ENCODE data around the gene REV1. TPM values are rescaled to one million over a fixed set of nuclear protein-coding genes. Genes with fewer than 3 reads are reported as not detected.
A peak's percentile ranks its signal among the peaks of the same experiment; 100 is the strongest.

Gene REV1
- total and polyA plus RNA-seq, 8 donors, result 43.7 to 77.9 (median 65.5) TPM

DNA sequence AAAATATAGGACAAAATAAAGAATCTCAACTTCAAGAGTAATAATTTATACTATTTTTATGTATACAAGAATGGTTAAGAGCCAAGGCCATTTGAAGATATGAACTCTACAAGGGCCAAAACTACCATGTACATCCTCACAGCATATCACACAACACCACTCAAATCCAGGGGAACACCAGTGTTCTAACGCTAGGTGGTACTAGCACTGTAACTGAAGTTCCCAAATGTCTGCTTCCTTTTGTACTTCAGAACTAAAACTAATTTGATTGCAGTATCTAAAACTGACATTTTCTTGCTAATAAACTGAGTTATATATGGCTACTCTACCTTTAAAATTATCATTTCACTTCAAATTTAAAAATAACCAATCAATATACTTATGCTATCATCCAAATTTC is 47.0 kb downstream of the REV1 start:
- intact Hi-C loops (cut with DNase I), result no loop called here
- peak; percentile 65 for ATAC-seq

DNA sequence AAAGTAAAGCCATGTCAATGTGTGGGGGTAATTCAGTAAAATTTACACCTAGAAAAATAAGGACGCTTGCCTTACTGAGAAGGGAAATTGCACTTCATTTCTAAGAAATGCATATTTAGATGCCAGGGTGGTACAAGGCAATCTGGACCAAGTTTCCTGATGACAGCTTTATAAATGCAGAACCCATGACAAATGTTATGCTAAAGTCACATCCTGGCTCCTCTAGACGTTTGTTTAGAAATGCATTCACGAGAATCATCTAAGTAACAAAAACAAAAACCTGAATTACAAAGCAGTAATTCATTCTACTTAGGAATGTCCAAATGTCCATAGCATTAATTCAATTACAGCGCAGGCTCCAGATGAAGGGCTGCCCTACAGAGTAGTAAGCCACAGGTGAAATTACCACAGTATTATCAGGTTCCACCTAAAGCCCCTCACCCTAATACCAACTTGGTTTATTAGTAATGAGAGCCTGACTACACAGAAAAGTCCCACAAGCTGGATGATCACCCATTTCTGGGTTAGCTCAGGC is 49.8 kb downstream of the REV1 start:
- H3K9me3 ChIP-seq, result no peaks in the 10 kb centered on the region
- H3K4me3 ChIP-seq, result no peak overlapping the region
- no peaks in the 10 kb centered on the region for H3K27me3 ChIP-seq
- intact Hi-C loops (cut with DNase I), result no loop called here
- H3K4me1 ChIP-seq, result no peaks in the 10 kb centered on the region
- TF ChIP-seq, protein P1, sequence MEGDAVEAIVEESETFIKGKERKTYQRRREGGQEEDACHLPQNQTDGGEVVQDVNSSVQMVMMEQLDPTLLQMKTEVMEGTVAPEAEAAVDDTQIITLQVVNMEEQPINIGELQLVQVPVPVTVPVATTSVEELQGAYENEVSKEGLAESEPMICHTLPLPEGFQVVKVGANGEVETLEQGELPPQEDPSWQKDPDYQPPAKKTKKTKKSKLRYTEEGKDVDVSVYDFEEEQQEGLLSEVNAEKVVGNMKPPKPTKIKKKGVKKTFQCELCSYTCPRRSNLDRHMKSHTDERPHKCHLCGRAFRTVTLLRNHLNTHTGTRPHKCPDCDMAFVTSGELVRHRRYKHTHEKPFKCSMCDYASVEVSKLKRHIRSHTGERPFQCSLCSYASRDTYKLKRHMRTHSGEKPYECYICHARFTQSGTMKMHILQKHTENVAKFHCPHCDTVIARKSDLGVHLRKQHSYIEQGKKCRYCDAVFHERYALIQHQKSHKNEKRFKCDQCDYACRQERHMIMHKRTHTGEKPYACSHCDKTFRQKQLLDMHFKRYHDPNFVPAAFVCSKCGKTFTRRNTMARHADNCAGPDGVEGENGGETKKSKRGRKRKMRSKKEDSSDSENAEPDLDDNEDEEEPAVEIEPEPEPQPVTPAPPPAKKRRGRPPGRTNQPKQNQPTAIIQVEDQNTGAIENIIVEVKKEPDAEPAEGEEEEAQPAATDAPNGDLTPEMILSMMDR (IDR thresholded peaks at IDR 0.05), result no peak
- no peak for ATAC-seq
- no peak for DNase-seq
- no peak overlapping the region for H3K27ac ChIP-seq
- H3K36me3 ChIP-seq, result peaks cover 0 to 41% of the 10 kb centered on the region in 2 donors

More for the DNA sequence above, 47.0 kb downstream of the REV1 start:
- no peak for DNase-seq
- Histone ChIP-seq H3K4me1 (no peaks in the 10 kb centered on the region), H3K4me3 (no peak overlapping the region), H3K36me3 (peaks cover 0 to 49% of the 10 kb centered on the region in 2 donors), H3K9me3 (no peaks in the 10 kb centered on the region), H3K27me3 (no peaks in the 10 kb centered on the region), H3K27ac (no peak overlapping the region)
- TF ChIP-seq, protein P1 (IDR thresholded peaks at IDR 0.05), result no peak

DNA sequence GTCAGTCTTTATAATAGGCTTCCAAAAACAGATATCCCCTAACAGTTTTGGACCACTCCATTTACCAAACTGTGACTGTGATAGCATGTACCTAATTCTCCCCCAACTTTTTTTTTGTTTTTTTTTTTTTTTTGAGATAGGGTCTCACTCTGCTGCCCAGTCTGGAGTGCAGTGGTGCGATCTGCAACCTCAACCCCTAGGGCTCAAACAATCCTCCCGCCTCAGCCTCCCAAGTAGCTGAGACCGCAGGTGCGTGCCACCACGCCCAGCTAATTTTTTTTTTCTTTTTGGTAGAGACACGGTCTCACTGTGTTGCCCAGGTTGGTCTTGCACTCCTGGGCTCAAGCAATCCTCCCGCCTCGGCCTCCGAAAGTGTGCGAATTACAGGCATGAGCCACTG is 52.9 kb downstream of the REV1 start:
- no peak overlapping the region for H3K4me3 ChIP-seq
- intact Hi-C loops (cut with DNase I), result no loop called here
- ATAC-seq (no peak), DNase-seq (no peak)
- no peaks in the 10 kb centered on the region for H3K9me3 ChIP-seq
- no peak overlapping the region for H3K27ac ChIP-seq
- H3K27me3 ChIP-seq, result no peaks in the 10 kb centered on the region
- H3K4me1 ChIP-seq, result no peaks in the 10 kb centered on the region
- H3K36me3 ChIP-seq, result peaks cover 0 to 42% of the 10 kb centered on the region in 2 donors
- TF ChIP-seq, protein P1 (IDR thresholded peaks at IDR 0.05), result no peak

DNA sequence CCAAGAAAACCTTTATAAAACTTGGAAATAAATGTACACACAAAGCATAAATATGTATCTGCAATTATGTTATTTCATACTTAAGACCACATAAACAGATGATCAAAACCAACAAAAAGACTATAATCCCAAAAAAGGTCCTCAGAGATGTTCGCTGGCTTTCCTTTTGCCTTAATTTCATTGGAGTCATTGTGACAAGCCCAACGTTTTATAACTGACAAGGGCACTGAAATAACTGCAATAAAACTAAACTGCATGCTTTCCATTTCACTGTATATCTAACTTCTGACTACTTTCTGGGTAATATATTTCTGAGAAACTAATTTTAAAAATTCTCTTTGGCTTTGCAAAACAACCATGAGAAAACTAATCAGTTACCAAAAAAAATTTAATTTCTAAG is 56.5 kb downstream of the REV1 start:
- H3K4me3 ChIP-seq, result no peak overlapping the region
- peaks cover 6 to 8% of the 10 kb centered on the region in 2 donors for H3K4me1 ChIP-seq
- no peak overlapping the region for H3K27ac ChIP-seq
- peaks cover 0 to 45% of the 10 kb centered on the region in 2 donors for H3K36me3 ChIP-seq
- no peak for DNase-seq
- TF ChIP-seq, protein P1 (IDR thresholded peaks at IDR 0.05), result no peak
- intact Hi-C loops (cut with DNase I), result no loop called here
- H3K9me3 ChIP-seq, result no peaks in the 10 kb centered on the region
- ATAC-seq, result no peak
- H3K27me3 ChIP-seq, result no peaks in the 10 kb centered on the region

DNA sequence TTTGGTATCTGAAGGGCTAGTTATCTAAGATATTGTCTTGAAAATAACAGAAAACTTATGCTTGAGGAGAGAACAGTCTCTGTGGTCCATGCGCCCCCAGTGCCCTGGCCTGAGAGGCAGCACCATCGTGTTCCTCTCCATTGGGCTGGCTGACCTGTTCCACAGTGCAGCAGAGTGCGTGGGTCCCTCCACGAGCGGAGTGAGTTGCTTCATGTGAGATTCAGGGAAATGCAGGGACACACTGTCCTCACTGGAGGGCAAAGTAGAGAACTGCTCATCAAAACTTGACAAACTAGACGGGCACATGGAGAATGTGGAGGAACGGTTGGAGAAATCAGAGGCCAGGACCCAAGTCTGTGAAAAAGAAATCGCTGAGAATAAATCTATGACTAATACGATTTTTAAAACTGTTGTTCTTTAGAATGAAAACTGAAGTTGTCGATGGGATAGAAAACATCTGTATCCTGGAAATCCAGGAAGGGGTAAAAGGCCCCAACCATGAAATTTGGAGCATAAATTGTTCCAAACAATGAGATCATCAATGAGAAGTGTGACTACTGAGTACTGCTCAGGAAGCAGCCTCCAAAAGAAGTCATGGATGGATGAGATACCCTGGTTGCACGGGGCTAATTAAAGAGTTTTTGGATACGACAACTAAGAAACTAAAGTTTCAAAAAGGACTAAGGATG is 58.1 kb downstream of the REV1 start:
- no peak overlapping the region for H3K27ac ChIP-seq
- TF ChIP-seq, protein P1 (IDR thresholded peaks at IDR 0.05), result no peak
- no peaks in the 10 kb centered on the region for H3K27me3 ChIP-seq
- H3K36me3 ChIP-seq, result peaks cover 0 to 49% of the 10 kb centered on the region in 2 donors
- DNase-seq, result no peak
- intact Hi-C loops (cut with DNase I), result no loop called here
- H3K4me3 ChIP-seq, result no peak overlapping the region
- no peaks in the 10 kb centered on the region for H3K9me3 ChIP-seq
- no peak for ATAC-seq
- peaks cover 6 to 8% of the 10 kb centered on the region in 2 donors for H3K4me1 ChIP-seq

All from left lung (tissue), 10 donors.